HG03196 (cell line): Measurements from ENCODE around the gene PPP2R5E.
"Not testable (repeated sequence)": the region's sequence is repeated elsewhere in the genome, so short reads cannot be mapped to it uniquely, and the experiment has no call there.

Source experiments
- ATAC-seq: cut with Tn5 transposase; IDR thresholded peaks from one replicate; pipeline ENCODE4 v1.9.1; 2021; ENCODE audit not compliant: unreplicated experiment

The PPP2R5E gene

GRCh38 chr14:63523735-63524426, 19.3 kb downstream of the PPP2R5E start:
- ATAC-seq = no peak

- not testable (repeated sequence) for ATAC-seq
These were observed 20.7 kb downstream of the PPP2R5E start for GRCh38 chr14:63522511-63522910.

DNA sequence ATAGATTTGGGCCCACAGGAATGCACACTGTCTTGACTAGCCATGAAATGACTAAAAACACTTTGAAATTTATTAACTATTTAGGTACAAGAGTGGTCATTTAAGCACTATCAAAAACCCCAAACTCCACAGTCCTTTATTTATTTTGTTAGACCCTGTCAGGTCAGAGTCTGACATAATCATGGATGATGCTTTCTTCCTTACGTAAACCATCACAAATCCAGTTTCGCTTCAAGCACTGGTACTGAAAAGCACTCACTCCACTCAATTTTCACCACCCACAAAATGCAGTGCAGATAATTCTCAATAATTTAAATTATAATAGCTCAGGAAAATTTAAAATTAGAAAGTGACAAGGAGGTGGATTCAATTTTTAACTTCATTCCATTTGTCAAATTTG, 25.8 kb downstream of the PPP2R5E start:
- ATAC-seq = no peak

DNA sequence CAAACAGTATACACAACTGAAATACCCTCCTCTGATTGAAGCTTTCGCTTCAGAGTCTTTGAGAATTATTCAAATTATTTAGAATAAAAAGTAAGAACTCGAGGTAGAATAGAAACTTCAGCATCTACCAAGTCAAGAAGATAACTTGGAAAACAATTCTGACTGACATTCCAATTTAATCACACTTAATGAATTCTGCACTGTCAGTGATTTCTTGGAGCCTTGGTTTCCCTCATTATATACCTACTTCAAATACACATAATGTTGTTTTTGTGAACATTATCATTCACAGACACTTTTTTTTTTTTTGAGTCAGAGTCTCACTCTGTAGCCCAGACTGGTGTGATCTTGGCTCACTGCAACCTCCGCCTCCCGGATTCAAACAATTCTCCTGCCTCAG, 27.9 kb downstream of the PPP2R5E start:
- no peak for ATAC-seq

- ATAC-seq = no peak
These were observed 29.4 kb downstream of the PPP2R5E start for GRCh38 chr14:63513756-63514155.

GRCh38 chr14:63512861-63513260, 30.3 kb downstream of the PPP2R5E start:
- no peak for ATAC-seq

GRCh38 chr14:63510538-63510937, 32.6 kb downstream of the PPP2R5E start:
- ATAC-seq = peak; percentile 68

- no peak for ATAC-seq
These were observed 35.1 kb downstream of the PPP2R5E start for GRCh38 chr14:63508033-63508432.

DNA sequence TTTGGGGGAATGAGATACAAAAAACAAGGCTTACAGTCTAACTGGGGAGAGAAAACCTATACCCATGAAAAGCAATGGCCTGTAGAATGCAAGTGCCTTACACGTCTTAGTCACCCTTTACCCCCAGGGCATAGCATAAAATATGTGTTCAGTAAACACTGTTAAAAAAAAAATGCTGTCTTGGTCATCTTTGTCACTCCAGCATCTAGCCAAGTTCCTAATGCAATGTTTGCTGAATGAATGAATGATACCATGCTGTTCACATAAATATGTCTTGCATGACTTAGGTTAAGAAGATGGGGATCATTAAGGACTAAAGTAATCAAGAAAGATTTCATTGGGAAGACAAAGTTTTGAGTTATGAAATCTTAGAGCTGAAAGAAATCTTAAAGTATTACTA, 38.5 kb downstream of the PPP2R5E start:
- ATAC-seq = no peak

DNA sequence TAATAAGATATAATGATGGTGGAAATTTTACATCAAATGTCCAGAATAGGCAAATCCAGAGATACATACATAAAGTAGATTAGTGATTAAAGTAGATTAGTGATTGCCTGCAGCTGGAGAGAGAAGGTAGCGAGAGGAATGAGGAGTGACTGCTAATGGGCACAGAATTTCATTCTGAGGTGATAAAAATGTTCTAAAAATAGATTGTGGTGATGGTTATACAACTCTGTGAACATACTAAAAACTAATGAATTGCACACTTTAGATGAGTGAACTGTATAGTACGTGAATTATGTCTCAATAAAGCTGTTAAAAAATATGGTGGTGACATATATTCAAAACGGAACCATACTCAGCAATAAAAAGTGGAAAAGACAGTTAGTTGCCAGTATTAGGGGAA, 41.7 kb downstream of the PPP2R5E start:
- no peak for ATAC-seq

DNA sequence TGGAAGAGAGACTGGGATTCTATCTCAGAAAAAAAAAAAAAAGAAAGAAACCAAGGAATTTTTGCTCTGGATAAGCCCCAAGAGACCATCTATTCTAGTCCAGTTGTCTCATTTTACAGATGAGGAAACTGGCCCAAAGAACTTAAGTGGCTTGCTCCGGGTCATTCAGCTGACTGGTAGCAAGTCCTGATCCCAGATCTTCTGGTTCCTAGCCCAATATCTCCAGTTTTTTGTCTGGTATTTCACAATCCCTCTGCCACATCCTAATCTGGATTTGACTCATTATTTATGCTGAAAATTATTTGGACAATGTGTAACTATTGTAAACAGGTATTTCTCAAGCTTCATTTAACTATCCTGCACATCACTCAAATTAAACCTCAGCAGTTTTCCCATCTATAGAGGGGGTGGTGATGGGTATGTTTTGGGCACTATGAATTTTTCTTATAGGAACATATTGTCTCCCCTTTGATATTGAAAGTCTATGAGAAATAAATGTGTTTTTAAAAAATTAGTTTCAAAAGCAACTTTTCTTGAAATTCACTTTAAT, 43.4 kb downstream of the PPP2R5E start:
- ATAC-seq = no peak

- no peak for ATAC-seq
These were observed 46.3 kb downstream of the PPP2R5E start for GRCh38 chr14:63496837-63497400.

GRCh38 chr14:63493246-63493645, 49.9 kb downstream of the PPP2R5E start:
- ATAC-seq = no peak

DNA sequence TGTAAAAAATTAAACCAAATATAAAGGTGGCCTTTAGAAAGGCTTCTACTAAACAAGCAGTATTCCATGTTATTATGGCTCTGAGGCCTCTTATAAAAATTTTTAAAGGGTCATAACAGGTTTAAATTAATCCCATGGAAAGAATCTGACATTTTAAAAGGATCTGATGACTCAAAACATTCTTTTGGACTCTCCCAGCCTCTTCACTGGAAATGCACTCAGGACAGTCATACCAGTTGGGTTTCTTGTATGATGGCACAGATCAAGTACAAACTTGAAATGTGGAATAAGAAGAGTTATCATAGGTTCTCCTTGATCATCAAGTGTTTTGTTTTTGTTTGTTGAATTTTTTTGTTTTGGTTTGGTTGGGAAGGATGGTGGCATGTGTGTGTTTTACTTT, 50.8 kb downstream of the PPP2R5E start:
- ATAC-seq = no peak

GRCh38 chr14:63487724-63488123, 55.5 kb downstream of the PPP2R5E start:
- ATAC-seq = no peak

DNA sequence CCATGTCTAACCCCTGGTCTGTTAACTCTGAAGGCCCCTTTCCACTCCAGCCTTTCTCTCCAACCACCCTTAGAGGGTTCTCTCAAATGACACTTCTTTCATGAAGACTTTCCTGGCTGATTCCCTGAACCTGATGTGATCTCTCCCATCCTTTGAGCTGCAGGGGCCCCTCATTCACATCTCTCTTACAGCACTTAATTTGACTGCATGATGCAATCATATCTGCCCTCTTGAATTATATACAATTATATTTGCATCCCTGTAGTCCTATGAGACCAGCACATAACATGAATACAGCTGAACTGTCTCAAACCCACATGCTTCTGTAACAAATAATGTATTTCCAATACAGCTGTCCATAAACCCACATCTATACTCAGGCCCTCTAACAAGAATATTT, 56.4 kb downstream of the PPP2R5E start:
- no peak for ATAC-seq

DNA sequence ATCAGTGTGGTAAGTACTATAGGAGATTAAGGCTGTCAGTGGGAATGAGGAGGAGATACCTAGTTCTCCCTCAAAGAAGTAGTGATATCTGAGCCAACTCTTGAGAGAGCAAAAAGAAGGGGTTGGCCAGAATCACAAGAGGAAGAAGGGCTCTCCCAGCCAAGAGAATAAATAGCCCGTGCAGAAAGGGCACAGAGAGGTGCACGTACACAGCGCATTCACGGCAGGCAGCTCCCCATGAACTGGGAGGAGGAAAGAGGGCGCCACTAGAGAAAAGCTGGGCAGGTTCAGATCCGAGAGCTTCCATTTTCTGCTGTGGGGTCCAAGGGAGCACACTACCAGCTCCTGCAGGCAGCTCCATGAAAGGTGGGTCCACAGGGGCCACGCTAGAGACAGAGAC, 59.9 kb downstream of the PPP2R5E start:
- ATAC-seq = no peak

GRCh38 chr14:63480599-63480998, 62.6 kb downstream of the PPP2R5E start:
- no peak for ATAC-seq

DNA sequence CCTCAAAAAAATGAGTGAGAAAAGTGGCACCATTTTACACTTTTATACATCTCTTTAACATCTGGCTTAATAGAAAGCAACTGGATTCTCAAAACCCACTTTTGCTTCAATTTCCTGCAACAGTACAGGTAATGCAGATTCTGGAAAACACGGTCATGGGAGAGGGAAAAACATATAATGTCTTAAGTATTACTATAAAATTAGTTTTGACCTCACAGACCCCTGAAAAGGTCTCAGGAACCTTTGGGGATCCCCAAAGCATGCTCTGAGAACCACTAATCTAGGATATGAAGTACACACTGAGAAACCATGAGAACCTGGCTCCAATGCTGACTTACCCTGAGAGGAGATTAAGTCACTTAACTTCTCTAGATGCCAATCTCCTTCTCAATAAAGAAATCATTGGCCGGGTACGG, 64.7 kb downstream of the PPP2R5E start:
- peak; percentile 44 for ATAC-seq

DNA sequence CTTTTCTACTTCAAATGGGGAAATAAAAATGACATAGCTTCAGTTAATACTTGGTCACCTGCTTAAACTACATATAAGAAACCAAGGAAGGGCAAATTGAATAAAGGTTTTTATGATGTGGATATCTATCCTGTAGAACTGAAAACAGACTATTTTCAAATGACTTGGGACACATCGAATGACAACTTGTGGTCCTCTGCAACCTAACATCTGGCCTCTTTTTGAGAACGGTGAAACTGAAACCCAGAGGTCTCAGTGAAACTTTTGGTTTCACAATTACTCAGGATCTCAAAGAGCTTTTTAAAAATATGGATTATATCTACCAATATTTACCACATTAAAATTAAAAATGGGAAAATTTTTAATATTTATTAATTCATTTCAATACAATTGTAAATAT, 65.2 kb downstream of the PPP2R5E start:
- ATAC-seq = peak; percentile 79

- ATAC-seq = no peak
These were observed 65.6 kb downstream of the PPP2R5E start for GRCh38 chr14:63477556-63477955.

DNA sequence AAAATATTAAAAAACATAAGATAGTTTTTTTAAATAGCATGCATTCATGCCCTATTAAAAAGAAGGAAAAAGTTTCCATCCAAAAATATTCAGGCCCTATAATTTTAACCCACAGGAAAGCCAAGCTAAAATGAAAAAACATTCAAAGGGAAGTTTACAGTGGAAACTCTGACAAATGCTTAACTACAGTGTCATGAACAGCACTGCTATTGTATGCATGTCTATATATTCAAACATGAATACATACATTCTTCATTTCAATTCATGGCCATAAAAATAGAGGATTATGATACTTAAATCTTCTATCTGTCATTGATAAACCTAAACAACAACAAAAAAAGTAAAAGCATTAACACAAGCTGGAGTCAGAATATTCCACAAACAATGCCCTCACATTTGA, 67.4 kb downstream of the PPP2R5E start:
- no peak for ATAC-seq

DNA sequence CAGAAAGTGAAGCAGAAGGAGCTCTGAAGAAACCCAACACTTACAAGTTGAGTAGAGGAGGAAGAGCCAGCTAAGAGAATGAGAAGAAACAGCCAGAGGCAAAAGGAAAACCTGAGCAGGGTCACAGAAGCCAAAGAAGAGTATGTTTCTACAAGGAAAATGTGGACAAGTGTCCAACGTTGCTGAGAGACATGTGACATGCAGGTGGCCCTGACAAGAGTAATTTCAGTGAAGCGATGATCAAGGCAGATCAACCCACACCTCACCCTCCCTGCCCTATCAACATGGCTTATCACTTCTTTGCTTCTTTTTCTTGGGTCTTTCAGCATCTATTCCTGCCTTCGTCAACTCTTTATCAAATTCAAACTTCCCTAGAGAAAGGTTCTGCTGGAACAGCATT, 68.3 kb downstream of the PPP2R5E start:
- ATAC-seq = no peak
